ENCODE measurements around the gene RNASE4. TPM values are rescaled to one million over a fixed set of nuclear protein-coding genes. Genes with fewer than 3 reads are reported as not detected.

The RNASE4 gene
- total RNA-seq, 2 experiments from 2014 or later, result 0.11 to 0.38 TPM

GRCh38 chr14:20711685-20712084 lies 27.3 kb downstream of the RNASE4 start:
- Mint-ChIP-seq H3K27me3 (peaks cover 10% of the 10 kb centered on the region), H3K4me1 (ENCODE audit: low read depth) (peaks cover 6% of the 10 kb centered on the region), H3K4me3 (no peak overlapping the region), H3K9me3 (no peaks in the 10 kb centered on the region), H3K27ac (no peak overlapping the region), H3K36me3 (ENCODE audit: low read depth) (no peaks in the 10 kb centered on the region)
- no peaks in the 10 kb centered on the region for H3K36me3 ChIP-seq (ENCODE audit: insufficient read depth, low read length)
- H3K4me1 ChIP-seq (ENCODE audit: insufficient read depth, low read length), result no peaks in the 10 kb centered on the region
- no peak overlapping the region for H3K27ac ChIP-seq (ENCODE audit: low read depth in 1 of 2, low read length in 2 of 2)
- ATAC-seq (ENCODE audit: poor library complexity), result no peak
- intact Hi-C loops (cut with DNase I, micrococcal nuclease), result no loop called here
- TF ChIP-seq, protein P1, sequence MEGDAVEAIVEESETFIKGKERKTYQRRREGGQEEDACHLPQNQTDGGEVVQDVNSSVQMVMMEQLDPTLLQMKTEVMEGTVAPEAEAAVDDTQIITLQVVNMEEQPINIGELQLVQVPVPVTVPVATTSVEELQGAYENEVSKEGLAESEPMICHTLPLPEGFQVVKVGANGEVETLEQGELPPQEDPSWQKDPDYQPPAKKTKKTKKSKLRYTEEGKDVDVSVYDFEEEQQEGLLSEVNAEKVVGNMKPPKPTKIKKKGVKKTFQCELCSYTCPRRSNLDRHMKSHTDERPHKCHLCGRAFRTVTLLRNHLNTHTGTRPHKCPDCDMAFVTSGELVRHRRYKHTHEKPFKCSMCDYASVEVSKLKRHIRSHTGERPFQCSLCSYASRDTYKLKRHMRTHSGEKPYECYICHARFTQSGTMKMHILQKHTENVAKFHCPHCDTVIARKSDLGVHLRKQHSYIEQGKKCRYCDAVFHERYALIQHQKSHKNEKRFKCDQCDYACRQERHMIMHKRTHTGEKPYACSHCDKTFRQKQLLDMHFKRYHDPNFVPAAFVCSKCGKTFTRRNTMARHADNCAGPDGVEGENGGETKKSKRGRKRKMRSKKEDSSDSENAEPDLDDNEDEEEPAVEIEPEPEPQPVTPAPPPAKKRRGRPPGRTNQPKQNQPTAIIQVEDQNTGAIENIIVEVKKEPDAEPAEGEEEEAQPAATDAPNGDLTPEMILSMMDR (IDR thresholded peaks at IDR 0.05), result no peak
- no peak for DNase-seq
- H3K4me3 ChIP-seq (ENCODE audit: low read length), result no peak overlapping the region
- peaks cover 0 to 7% of the 10 kb centered on the region in 2 experiments for H3K27me3 ChIP-seq (ENCODE audit: control insufficient read depth in 1 of 2, insufficient read depth in 2 of 2, low read length in 2 of 2)
- CTCF ChIA-PET, result no interaction called here
- no peaks in the 10 kb centered on the region for H3K9me3 ChIP-seq (ENCODE audit: control insufficient read depth in 1 of 2, insufficient read depth in 1 of 2, low read length in 2 of 2)
- POLR2A ChIA-PET, result no interaction called here

- H3K4me1 Mint-ChIP-seq (ENCODE audit: low read depth), result peaks cover 6% of the 10 kb centered on the region
- no peak overlapping the region for H3K4me3 Mint-ChIP-seq
- H3K27ac ChIP-seq (ENCODE audit: low read depth in 1 of 2, low read length in 2 of 2), result no peak overlapping the region
- H3K27ac Mint-ChIP-seq, result no peak overlapping the region
- H3K4me3 ChIP-seq (ENCODE audit: low read length), result no peak overlapping the region
- no peaks in the 10 kb centered on the region for H3K36me3 ChIP-seq (ENCODE audit: insufficient read depth, low read length)
- H3K27me3 Mint-ChIP-seq, result peaks cover 14% of the 10 kb centered on the region
- intact Hi-C loops (cut with DNase I, micrococcal nuclease), result no loop called here
- H3K9me3 Mint-ChIP-seq, result no peaks in the 10 kb centered on the region
- no peak for ATAC-seq (ENCODE audit: poor library complexity)
- POLR2A ChIA-PET, result no interaction called here
- no peaks in the 10 kb centered on the region for H3K36me3 Mint-ChIP-seq (ENCODE audit: low read depth)
- no peak for DNase-seq
- no peaks in the 10 kb centered on the region for H3K9me3 ChIP-seq (ENCODE audit: control insufficient read depth in 1 of 2, insufficient read depth in 1 of 2, low read length in 2 of 2)
- no peaks in the 10 kb centered on the region for H3K4me1 ChIP-seq (ENCODE audit: insufficient read depth, low read length)
- CTCF ChIA-PET, result no interaction called here
- TF ChIP-seq, protein P1 (IDR thresholded peaks at IDR 0.05), result no peak
- H3K27me3 ChIP-seq (ENCODE audit: control insufficient read depth in 1 of 2, insufficient read depth in 2 of 2, low read length in 2 of 2), result peaks cover 0 to 7% of the 10 kb centered on the region in 2 experiments
Measured at GRCh38 chr14:20712904-20713303, 28.5 kb downstream of the RNASE4 start.

GRCh38 chr14:20714593-20715250 lies 30.4 kb downstream of the RNASE4 start:
- H3K4me3 Mint-ChIP-seq, result no peak overlapping the region
- TF ChIP-seq, protein P1 (IDR thresholded peaks at IDR 0.05), result no peak
- H3K27ac Mint-ChIP-seq, result no peak overlapping the region
- no peaks in the 10 kb centered on the region for H3K36me3 Mint-ChIP-seq (ENCODE audit: low read depth)
- Histone ChIP-seq H3K27me3 (ENCODE audit: control insufficient read depth in 1 of 2, insufficient read depth in 2 of 2, low read length in 2 of 2) (peaks cover 0 to 7% of the 10 kb centered on the region in 2 experiments), H3K36me3 (ENCODE audit: insufficient read depth, low read length) (no peaks in the 10 kb centered on the region), H3K27ac (ENCODE audit: low read depth in 1 of 2, low read length in 2 of 2) (no peak overlapping the region), H3K9me3 (ENCODE audit: control insufficient read depth in 1 of 2, insufficient read depth in 1 of 2, low read length in 2 of 2) (no peaks in the 10 kb centered on the region), H3K4me3 (ENCODE audit: low read length) (no peak overlapping the region), H3K4me1 (ENCODE audit: insufficient read depth, low read length) (no peaks in the 10 kb centered on the region)
- POLR2A ChIA-PET, result no interaction called here
- CTCF ChIA-PET, result no interaction called here
- H3K4me1 Mint-ChIP-seq (ENCODE audit: low read depth), result peaks cover 6% of the 10 kb centered on the region
- no peaks in the 10 kb centered on the region for H3K9me3 Mint-ChIP-seq
- peaks cover 14% of the 10 kb centered on the region for H3K27me3 Mint-ChIP-seq
- DNase-seq (peak in 2 of 14 experiments; percentile 61 to 71), ATAC-seq (ENCODE audit: poor library complexity) (no peak)
- intact Hi-C loops (cut with DNase I, micrococcal nuclease), result no loop called here

Data from CD4-positive, alpha-beta T cell (primary cell).